Stimulated activated naive CD4-positive, alpha-beta T cell treated with Interleukin-2 at 50 U/mL for 16 hours (primary cell): ENCODE results near the gene KLF16.
"Not testable (repeated sequence)": the region's sequence is repeated elsewhere in the genome, so short reads cannot be mapped to it uniquely, and the experiment has no call there.

Source experiments
- DNase-seq: peaks from one replicate; lab custom pipeline; 2025; lab: John Stamatoyannopoulos, UW

Gene KLF16

DNA sequence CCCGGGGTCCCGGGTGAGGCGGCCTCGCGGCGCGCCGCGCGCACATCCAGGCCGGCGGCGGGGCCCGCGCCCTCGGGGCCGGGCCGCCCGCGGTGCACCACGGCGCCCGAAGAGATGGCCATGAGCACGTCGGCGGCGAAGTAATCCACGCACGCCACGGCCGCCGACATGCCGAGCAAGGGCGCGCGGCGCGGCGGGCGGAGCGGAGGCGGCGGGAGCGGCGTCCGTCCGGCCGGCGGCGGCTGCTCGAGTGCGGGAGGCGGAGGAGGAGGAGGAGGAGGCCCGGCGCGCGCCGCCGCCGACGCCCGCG, at the start of gene KLF16:
KLF16 (minus strand) TSS at position 252 of the 310 bp plus-strand sequence; CDS start at position 170, 82 bp downstream.
- no peak for DNase-seq

DNA sequence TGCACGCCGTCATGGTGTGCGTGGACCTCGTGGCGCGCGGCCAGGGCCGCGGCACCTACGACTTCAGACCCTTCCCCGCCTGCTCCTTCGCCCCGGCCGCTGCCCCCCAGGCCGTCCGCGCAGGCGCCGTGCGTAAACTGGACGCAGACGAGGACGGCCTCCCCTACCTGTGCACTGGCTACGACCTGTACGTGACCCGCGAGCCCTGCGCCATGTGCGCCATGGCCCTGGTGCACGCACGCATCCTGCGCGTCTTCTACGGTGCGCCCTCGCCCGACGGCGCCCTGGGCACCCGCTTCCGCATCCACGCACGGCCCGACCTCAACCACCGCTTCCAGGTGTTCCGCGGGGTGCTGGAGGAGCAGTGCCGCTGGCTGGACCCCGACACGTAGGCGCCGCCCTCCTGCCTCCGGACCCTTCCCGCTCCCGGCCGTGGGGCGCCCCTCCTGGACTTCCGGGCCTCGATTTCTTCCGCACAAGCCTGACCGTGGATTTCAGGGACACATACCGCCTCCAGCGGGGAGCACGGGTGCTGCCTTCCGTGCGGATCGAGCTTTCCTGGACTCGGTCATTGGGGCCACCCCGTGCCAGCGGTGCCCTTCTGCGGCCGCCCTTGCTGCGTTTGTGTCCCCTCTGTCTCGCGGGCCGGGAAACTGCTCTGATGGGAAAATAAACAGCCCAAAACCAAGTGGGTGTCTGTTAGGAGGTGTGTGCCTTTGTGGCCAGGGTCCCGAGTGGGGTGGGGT, 49.6 kb upstream of the KLF16 start:
- DNase-seq = no peak

GRCh38 chr19:1911995-1912394, 48.6 kb upstream of the KLF16 start:
- DNase-seq = no peak

GRCh38 chr19:1911098-1911497, 47.7 kb upstream of the KLF16 start:
- DNase-seq = no peak

DNA sequence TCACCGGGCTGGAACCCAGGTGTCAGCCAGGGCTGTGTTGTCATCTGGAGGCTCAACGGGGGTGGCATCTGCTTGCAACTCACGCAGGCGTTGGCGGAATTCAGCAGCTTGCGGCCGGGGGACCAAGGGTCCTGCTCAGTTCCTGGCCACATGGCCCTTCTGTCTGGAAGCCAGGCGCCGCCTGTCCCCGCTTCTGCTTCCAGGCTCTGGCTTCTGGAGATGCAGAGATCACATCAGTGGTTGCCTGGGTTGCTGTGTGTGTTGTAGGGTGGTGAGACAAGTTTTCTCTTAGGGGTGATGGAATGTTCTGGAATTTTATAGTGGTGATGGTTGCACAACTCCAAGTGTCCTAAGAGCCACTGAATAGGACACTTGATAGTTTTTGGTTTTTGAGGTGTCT, 46.8 kb upstream of the KLF16 start:
- DNase-seq = no peak

- DNase-seq = no peak
These were observed 46.3 kb upstream of the KLF16 start for GRCh38 chr19:1909761-1910080.

- DNase-seq = no peak
These were observed 44.9 kb upstream of the KLF16 start for GRCh38 chr19:1908364-1908678.

DNA sequence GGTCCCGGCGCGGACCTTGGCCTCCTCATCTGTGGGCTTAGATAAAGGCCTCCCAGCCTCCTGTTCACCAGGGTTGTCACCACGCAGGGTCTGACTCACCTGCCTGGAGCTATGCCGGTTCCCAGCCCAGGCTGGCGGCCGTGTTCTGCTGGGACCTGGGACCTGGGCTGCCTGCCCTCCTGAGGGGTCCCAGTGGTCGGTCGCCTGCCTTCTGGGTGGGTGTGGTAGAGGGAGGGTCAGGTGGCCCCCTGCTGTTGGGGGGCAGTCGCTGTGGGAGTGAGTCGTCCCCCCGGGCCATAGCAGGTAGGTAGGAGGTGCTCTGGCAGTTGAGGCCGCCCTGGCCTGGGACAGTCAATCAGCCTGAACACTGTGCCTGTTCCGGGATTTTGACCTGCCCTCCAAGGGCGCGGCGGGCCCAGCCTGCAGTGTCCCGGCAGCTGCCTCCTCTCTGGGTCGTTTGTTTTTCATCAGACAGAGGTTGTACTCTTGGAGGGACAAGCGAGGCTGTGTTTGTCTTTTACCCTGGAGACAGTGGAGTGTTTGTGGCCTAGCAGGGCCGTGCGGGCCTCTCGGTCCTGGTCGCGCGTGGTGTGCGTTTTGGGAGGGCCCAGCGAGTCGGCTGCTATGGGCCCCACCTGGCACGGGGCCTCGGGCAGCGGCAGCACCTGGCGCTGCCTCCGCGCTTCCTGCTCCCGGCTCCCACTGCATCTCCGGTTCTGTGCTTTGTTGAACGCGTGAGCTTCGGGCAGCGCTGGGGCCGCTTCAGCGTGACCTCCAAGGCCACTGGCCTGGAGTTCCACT, 44.4 kb upstream of the KLF16 start:
- no peak for DNase-seq

DNA sequence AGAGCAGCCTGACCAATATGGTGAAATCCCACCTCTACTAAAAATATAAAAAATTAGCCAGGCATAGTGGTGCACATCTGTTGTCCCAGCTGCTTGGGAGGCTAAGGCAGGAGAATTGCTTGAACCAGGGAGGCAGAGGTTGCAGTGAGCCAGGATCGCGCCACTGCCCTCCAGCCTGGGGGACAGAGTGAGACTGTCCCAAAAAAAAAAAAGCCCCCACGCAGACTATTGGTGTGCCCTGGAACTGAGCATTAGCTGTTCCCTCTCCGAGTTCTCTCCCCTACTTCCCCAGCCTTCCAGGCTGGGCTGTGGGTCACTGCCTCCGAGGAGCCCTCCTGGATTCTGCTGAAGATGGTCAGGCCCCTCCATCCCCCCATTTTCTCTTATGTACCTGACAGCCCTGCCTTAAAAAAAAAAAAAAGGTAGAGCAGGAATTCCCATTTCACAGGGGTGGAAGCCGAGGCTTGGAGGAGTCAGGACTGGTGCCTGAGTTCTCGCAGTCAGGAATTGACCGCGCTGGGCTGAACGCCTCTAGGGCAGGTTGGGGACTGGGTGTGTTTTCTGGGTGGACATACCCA, 43.7 kb upstream of the KLF16 start:
- no peak for DNase-seq

DNA sequence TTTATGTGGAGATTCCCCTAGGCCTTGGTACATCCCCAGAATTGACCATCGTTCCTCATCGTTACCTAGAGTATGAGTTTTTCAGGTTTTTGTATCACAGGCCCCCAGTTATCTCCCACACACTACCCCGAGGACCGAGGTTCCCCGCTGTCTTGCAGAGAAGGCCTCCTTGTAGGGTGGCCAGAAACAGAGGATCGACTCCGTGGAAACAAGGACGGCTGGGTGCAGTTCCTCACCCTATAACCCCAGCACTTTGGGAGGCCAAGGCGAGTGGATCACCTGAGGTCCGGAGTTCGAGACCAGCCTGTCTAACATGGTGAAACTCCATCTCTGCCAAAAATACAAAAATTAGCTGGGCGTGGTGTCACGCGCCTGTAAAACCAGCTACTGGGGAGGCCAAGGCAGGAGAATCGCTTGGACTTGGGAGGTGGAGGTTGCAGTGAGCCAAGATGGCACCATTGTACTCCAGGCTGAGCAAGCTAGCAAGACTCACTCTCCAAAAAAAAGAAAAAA, 42.5 kb upstream of the KLF16 start:
- no peak for DNase-seq

DNA sequence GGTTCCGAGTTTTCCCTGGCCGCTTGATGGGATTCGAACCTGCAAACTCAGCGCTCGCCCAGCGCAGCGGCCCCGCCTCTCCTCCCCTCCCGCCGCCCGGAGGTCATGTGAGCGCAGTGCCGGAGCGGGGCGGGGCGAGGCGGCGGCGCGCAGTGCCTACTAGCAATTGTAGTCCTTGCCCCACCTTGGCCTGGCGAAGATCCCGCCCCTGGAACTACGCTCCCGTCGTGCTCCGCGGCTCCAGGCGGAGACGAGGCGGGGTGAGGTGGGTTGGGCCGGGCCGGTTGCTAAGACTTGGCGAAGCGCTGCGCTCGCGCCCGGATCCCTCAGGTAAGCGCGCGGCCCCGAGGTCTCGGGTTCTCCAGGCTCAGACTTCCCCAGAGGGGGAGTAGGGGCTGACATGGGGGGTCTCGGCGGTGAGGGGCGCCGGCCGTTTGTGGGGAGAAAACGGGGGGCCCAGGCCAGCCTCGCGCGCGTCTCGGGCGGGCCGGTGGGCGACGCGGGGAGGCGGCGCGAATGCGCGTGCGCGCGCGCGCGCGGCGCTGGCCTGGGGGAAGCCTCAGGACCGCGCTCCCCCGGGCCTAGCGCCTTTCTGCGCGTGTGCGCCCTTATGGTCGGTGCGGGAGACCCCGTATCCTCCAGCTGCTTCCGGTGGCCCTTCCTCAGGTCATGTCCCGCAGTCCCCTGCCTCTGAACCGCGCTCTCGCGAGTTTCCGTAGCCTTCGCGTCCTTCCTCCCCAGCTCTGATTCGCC, 41.9 kb upstream of the KLF16 start, which contains the start of the genes ADAT3 and SCAMP4:
ADAT3 (plus strand) TSS at position 290 of the 753 bp plus-strand sequence. CDS start 6,649 bp downstream, outside the sequence.
SCAMP4 (plus strand) TSS at position 290 of the 753 bp plus-strand sequence. CDS start 9,621 bp downstream, outside the sequence.
- peak; percentile 99 for DNase-seq

GRCh38 chr19:1904860-1905109, 41.4 kb upstream of the KLF16 start:
- DNase-seq = no peak

- DNase-seq = no peak
These were observed 39.5 kb upstream of the KLF16 start for GRCh38 chr19:1902923-1903322.

- no peak for DNase-seq
These were observed 38.6 kb upstream of the KLF16 start for GRCh38 chr19:1901940-1902404.

DNA sequence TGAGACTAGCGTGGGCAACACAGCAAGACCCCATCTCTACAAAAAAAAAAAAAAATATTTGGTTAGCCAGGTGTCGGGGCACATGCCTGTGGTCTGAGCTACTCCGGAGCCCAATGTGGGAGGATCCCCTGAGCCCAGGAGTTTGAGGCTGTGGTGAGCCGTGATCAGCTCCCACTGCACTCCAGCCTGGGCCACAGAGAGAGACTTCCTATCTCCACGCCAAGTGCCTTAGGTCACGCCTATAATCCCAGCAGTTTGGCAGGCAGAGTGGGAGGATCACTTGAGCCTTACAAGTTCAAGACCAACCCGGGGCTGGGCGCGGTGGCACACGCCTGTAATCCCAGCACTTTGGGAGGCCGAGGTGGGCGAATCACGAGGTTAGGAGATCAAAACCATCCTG, 33.1 kb upstream of the KLF16 start:
- DNase-seq = no peak

- no peak for DNase-seq
These were observed 30.4 kb upstream of the KLF16 start for GRCh38 chr19:1893791-1894190.

DNA sequence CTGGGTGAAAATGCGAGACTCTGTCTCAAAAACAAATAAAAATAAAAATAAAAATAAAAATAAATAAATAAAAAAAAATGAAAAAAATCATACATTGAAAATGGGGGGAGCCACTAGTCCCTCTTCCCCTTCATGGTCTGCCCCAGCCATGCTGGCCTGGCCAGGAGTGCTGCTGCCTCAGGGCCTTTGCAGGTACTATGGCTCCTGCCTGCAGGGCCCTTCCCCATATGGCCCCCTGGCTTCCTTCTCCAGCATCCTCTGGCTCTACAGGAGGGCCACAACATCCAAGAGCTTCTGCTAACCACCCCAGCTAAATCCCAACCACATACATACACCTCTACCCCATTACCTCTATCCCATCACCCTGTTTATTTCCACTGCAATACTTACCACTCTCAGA, 26.5 kb upstream of the KLF16 start:
- no peak for DNase-seq

GRCh38 chr19:1888385-1888784, 25.0 kb upstream of the KLF16 start:
- no peak for DNase-seq

GRCh38 chr19:1886360-1886759, 23.0 kb upstream of the KLF16 start:
- DNase-seq = not testable (repeated sequence)

DNA sequence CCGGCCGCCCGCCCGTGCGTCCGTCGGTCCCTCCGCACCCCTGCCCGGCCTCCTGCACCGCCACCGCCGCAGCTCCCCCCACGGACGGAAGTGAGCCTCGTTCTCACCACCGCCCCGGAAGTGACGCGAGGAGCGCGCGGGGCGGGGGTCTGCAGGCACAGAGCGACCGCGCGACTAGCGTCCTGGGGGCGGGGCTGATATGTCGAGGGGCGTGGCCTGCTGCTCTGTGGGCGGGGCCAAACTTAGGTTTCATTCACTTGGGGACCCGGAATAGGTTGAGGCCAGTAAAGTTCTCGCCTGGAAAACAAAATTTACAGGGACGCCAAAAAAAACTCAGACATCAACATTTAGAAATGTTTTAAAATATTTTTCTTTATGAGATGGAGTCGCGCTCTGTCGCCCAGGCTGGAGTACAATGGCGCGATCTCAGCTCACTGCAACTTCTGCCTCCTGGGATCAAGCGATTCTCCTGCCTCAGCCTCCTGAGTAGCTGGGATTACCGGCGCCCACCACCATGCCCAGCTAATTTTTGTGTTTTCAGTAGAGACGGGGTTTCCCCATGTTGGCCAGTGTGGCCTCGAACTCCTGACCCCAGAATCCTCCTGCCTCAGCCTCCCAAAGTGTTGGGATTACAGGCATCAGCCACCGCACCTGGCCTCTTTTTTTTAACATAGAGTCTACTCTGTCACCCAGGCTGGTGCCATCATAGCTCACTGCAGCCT, 22.2 kb upstream of the KLF16 start, which contains the start of gene ABHD17A:
ABHD17A (minus strand) TSS at position 99 of the 722 bp plus-strand sequence. CDS start 3,930 bp downstream, outside the sequence.
- DNase-seq = peak; percentile 92

DNA sequence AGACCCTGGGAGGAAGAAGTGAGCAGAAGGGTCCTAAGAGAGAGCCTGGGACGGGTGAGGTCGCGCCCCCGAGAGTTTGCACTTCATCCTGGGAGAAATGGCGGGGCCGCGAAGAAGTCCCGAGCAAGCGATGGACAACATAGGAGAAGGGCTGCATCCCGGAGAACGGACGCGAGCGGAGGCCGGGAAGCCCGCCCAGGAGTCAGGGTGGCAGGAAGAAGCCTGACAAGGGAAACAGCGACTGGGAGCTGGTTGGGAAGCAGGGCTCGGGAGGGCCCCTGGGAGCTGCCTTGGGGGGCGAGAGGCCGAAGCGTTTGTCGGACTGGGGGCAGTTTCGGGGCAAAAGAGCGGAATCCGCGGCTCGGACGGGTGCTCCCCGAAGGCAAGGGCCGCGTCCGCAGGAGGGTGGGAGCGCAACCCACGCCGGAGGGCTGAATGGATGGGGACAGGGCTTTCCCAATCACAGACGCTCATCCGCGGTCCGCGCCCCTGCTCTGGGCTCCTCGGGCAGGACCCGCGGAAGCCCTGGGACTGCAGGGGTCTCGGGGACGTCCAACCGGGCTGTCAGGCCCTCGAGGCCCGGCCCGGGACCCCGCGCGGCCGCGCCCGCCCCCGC, 21.4 kb upstream of the KLF16 start:
- no peak for DNase-seq
